NCI-H2081 treated with DMSO at 0.1 percent for 48 hours (cell line): ENCODE measurements around the gene SSBP3.

Source experiments
- DNase-seq: peaks from one replicate; lab custom pipeline; 2025; lab: John Stamatoyannopoulos, UW

Gene SSBP3

DNA sequence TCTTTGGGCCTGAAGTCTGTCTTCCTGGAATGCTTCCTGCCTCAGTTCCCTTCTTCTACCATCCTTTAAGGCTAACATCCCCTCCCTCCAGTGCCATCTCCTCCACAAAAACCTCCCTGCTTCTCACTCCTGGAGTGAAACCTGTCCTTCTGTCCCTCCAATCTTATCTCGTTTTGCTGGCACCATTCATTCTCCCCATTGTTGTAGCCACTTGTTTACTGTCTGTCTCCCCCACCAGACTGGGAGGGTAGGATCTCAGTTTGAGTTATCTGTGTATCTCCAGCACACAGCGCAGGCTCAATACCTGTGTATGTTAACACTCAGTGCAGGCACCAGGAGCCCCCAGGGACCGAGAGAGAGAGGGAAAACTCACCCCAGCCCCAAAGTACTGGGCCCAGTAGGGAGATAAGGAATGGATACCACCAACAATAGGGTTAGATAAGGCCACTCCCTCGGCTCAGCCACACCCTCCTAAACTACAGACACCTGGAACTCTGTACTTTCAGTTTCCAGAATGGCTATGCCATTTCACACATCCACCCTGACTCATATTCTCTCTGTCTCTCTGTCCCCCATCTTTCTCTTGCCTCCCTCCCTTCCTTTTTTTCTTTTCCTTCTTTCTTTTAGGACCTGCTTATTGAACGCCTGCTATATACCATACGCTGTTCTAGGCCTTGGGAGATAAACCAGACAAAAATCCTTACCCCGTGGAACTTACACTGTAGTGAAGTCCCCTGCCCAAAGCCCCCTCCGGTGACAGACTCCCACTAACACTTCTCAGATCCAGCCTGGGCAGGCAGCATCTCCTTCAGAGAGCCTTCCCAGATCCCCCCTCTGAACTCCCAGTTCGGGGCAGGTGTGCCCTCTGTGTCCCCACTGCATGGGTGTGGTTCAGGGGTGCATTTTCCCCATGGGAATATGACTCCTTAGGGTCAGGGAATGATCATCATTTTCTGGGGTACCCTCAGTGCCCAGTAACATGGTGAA lies 3.3 kb upstream of the SSBP3 start:
- DNase-seq: no peak

DNA sequence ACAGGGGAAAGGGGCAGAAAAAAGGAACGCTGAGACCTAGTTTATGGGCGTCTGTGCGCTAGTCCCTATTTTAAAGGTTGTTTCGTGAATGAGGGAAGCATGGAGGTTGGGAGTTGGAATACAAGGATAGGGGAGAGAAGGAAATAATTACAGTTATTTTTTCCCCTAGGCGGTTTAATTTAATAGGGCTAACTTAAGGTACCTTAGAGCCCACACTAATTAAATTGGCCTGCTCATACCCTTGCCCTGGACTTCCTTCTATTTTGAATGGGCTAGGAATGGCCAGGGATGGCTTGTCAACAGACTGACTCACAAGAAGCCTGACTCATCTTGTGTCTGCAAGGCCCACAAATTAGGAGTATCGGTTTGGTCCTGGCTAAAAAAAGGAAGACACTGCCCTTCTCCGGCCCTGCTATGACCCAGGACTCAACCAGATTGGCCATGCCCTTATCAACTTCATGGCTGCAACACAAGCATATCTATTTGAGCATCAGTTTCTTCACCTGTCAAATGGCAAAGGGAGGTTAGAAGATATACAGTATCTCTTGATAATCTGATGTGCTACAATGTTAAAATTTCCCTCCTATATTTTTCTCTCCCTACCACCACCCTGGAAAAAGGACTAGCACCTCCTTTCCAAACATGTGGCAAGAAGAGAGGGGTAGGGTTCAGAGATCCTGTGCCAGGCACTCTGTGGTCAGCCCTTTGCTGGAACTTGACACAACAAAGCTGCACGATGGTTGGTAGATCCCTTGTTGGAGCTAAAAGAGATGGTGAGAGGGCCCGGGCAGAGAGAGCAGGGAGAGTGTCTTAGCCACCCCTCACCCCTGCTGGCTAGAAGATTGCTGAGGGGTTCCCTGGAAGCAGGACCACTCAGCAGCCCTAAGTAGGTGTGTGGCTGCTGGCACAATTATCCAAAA lies 2.2 kb upstream of the SSBP3 start:
- no peak for DNase-seq

DNA sequence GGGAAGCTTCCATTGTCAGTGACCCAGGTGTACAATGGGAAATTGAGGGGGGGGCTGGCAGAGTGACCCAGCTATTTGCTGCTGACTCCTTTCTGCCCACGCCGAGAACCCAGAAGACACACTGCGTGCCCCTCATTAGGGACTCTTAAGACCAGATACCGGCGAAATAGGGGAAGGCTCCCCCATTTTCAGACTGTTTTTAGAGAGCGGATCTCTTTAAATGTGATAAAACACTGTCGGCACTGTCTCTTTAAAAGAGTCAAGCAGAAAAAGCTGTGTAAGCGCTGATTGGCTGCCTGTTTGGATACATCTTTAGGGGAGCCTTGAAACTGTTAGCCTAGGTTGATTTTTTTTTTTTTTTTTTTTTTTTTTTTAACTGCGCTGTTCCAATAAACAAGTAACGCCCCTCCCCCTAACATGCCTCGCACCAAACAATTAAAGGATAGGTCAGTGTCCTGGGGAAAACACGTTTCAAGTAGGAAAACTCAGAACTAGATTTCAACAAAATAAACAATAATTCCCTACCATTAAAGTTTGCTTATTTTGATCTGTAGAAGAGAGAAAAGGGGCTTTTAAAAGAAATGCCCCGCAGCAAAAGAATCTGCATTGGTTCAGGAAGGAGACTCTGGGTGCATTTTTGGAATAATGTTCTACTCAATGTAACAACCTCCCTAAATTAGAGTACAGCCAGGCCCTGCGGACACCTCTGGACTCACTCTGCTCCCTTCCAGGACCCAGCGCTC lies 1.4 kb upstream of the SSBP3 start:
- DNase-seq: peak; percentile 78

DNA sequence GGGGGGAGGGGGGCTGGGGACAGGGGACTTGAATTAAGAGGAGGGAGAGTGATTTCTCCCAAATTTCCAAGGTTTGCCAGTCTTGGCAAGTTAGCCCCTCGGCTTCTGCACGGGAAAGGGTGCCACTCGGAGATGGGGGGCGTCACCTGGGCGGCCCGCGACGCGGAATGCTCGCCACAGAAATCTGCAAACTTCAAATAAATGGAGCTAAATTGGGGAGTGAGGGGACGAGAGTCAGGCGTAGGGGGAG lies 885 bp upstream of the SSBP3 start:
- no peak for DNase-seq

DNA sequence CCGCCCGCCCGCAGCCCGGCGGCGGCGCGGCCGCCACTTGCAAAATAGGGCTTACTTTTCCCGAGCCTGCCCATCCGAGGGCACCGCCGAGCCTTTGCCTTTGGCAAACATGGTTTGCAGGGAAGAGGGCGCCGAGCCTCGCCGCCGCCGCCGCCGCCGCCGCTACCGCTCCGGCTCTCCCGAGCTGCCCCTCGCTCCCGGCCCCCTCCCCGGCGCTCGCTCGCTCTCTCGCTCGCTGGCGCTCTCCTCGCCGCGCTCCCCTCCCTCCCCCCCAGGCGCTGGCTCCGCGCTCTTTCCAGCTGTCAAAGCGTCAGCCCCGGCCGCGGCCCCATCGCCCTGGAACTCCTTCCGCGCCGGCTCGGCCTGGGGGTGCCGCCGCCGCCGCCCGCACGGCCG lies 298 bp downstream of the SSBP3 start:
- DNase-seq: no peak

DNA sequence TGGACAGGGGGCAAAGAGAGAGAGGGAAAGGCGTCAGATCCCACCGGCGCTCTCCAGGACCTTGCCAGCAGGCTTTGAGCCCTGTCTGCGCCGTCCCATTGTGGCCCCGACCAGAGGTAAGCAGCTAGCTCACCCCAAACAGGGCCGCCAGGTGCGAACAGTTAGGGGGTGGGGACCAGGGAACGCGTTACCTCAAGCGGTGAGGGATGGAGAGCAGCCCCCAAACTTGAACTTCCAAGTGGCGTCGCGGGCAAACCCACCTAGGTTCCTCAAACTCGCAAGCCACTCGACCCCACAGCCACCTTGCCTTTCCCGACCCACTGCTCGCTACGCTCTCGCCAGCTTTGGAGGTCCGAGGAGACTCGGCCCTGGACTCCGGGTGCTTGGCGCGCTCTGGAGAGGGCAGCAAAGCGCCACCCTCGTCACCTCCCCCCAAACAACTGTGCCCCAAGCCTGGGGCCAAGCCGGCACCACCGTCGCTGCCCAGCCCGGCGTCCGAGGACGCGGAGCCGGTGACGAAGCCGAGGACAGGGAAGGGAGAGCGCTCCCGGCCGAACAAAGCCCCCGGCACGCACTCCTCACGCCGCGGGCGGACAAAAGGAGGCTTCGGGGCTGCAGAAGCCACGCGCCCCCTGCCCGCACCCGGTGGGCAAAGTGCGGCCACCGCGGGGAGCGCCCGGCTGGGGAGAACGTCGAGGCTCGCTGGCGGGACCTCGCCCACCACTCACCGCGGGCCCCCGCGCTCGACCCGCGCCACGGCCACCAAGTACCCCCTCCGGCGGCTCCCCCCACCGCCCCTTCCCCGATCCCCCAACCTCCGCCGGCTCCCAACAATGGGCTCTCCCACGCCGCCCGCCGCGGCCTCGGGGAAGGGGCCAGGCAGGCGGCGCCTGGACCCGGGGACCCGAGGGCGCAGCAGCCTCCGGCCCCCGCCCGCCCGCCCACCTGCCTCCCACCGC lies 976 bp downstream of the SSBP3 start:
- no peak for DNase-seq

DNA sequence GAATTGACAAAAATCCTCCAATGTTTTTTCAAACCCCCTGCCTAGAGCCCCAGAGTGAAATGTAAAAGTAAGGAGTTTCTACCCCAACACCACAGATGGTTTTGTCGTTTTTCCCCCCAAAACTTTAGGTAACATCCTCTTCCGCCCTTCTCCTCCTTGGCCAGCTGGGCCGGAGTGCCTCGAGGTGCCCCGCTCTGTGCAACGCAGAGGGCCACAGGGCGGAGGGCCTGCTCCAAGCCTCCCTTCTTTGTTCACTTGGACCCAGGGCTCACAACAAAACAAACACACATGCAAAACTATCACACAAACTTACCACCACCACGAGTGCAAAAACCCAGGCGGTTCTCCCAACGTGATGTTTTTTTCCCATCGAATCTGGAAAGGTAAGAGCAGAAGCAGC lies 1.9 kb downstream of the SSBP3 start:
- no peak for DNase-seq

DNA sequence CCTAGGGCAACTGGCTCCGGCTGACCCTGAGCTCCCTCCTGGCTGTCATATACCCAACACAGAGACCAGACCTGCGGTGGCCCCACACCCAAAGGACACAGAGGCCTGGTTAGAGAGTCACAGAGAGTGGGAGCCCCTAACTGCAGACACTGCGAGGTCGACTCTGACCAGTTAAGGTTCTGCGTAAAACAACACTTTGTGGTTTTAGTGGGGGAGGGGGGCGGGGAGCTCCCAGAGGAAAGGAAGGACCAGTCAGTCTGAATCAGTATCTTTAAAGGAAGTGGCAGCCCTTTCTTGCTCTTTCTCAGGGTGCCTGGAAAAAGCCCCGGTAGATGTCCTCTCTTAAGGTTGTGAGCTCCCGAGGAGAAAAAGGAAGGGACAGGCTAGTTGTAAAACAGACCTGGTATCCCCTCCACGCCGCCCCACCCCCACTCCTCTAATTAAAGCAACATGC lies 2.4 kb downstream of the SSBP3 start:
- DNase-seq: no peak

DNA sequence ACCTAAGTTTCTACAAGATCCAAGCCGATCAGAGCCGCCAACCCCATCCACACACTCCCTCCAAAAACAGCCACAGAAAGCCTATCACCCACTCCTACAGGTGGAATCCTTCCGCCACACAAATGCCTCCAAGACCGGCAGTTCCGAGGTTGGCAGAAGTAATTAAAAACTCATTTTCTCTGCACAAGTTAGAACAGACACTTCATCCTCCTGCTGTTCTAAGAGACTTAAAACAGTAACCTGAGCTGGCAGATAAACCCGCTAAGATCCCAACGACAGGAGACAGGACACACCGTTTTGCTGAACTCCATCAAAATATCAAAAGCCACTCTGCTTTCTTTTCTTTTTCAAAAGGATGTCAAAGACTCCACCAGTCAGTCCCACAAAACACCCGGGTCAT lies 2.8 kb downstream of the SSBP3 start:
- DNase-seq: no peak

DNA sequence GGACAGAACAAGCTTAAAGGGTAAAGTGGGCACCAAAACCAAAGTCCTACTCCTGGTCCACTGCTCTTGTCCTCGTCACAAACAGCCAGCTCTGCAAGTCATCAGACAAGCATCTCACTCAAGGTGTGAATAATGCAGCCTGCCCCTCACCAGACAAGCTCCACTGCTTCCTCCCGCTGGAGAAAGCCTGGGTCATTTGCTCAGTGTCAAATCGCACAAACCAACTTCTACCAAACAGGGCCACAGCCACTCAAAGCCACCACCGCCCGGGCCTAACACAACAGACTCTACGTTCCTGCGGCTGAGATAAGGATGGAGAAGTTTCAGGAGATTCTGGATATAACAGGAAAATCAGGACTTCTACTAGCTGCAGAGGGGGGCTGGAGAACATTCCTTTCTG lies 3.3 kb downstream of the SSBP3 start:
- no peak for DNase-seq

DNA sequence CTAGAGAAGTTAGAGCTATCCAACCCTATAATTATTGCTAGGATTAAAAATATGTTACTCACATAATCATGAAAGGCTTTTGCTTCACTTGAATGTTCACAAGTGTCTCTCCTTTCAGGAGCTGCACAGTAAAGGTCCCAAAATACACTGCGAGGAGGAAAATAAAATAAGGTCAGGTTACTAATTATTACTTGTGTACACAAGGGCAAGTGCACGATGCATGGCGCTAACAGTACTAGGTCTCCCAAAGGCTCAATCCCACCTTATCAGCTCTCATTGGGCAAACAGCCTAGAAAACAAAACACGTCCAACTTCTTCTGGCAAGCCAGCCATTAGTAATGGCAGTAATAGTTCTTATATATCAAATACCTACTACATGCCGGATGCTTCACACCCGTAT lies 4.4 kb downstream of the SSBP3 start:
- no peak for DNase-seq

DNA sequence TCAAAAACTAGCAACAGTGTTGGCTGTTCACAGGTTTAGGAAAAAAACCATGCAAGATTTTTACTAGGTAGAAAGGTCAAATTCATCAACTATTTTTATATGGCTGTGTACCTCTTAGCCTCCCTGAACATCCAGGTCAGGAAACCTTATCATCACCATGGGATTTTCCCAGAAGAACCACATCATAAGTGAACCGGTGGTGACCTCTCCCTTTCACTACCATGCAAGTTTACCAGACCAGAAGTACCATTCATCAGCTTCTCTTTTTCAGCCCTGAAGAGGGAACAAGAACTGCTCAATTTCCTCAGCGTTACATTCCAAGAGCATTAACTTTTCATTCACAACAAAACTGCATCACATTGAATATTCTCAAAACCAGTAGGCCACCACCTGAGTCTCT lies 5.9 kb downstream of the SSBP3 start:
- no peak for DNase-seq

DNA sequence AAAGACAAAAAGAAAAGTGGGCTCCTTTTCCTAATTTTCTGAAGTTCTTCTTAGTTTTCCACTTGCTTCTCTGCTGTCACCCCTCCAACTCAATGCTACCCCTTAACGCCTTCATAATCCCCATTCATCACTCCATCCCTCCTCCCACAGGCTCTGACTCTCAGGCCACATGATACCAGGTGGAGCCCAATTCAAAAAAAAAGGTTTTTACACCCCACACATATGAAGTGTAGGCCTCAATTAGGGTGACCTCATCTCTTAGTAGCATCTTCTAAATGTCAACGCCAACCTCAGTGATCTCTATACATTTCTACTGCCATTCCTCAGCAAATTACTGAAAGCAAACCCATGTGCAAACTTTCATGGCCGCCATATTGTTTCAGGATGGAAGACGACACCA lies 6.4 kb downstream of the SSBP3 start:
- DNase-seq: no peak

DNA sequence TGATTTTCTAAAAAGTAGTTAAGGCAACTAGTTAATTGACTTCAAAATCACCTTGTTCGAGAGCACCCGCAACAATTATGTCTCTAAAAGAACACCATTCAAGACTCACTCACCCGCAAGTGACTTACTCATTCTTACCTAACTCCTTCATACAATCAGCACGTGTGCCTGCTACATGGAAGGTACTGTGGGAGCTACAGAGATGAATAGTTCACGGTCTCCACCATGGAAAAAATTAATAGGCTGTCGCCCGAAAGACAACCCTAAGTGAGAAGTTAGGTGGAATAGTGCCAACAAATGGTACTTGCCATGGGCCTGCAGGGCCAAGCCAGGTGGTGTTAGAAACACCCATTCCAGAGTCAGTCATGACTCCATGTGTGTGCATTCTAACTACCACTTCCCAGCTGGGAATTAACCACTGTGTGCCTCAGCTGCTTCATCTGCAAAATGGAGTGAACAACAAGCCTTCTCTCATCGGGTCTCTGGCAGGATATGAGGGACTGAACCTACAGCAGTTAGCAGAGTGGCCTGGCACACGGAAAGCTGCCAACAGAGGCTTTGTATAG lies 7.1 kb downstream of the SSBP3 start:
- no peak for DNase-seq

DNA sequence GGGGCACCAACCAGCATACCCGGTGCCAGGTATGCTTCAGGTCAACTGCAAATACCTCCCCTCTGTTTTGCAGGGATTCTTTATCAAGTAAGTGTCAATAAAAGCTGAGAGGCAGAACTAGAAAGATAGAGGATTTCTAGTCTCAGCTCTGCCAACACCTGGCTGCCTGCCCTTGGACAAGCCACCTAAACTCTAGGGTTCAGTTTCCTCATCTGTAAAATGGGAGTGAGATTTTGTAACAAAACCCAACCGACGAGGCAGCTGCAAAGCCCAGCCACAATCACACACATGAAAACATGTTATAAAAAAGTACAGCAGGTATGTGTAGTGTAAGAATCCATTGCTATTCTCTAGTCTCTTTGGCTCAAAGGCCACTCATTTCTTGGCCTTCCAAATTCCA lies 8.2 kb downstream of the SSBP3 start:
- DNase-seq: no peak

DNA sequence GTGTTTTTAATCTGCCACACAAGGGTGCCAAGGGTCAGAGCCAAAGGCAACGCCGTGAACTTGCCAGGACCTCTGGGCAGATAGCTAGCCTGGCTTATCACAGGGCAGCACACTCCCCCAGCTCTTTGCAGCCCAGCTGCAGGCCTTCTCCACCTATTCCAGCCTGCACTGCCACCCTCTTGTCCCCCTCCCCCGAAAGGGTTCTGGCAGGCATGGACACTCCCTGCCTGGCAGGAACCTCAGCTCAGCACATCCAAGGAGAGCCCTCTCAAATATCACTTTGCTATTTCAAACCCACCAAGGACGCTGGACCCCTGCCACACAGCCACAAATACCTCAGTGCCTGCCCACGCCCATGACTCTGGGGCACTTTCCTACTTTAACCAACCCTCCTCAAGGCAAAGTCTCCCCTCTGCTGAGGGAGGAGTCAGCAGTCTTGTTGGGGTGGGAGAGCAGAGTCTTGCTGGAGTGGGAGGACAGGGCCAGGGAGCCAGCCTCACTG lies 9.1 kb downstream of the SSBP3 start:
- no peak for DNase-seq

DNA sequence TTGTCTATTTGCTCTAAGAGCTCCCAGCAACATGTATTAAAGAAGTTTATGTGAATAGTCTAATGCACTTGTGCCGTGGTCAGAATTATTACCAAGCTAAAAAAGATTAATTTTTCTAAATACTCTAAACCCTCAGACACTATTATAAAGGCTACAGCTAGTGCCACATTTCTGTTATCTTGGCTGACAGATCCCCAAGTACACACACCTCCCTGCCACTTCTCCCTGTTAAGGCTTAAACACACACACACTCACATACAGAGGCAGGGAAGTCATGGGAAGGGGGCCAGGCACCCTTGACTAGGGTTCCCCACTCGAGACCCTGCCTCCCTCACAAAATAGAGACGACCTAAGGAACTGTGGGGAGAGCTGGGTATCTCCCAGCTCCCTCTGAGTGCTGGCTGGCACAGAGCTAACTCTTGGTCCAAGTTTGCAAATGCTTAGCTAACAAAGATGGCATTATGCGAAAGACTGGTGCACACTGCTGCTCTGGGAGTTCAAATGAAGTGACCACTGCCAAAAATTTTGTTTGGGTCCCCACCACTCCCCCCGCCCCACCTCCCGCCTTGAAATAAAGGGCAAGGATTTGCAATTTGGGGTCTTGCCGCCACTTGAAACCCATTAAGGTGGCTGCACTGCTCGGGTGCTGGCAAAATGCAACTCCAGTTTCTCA lies 9.8 kb downstream of the SSBP3 start:
- no peak for DNase-seq

DNA sequence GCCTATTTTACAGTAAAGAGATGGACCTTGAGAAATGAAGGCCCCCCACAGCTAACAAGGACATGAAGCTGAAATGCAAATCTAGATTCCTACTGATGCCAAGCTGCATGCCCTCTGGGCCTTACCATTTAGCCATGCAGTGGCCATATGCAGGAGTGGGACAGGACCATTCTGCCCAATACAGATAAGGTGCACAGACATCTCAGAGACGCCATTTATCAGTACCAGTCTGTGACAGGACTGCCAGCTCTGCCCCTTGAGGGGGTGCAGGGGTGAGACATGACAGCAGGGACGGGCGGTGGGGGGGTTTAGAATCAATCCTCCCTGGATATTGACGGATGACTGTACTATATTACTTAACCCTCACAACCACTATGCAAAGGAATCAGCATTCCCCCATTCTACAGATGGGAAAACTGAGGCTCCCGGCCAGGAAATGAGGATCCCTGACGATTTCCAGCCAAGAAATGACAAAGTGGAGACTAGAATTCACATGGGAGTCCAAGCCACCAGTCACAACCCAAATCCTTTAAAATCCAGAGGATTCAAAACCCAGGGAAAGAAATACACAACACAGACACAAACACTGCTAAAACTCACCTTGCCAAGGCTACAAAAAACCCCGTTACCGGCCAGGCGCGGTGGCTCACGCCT lies 10.8 kb downstream of the SSBP3 start:
- DNase-seq: no peak

DNA sequence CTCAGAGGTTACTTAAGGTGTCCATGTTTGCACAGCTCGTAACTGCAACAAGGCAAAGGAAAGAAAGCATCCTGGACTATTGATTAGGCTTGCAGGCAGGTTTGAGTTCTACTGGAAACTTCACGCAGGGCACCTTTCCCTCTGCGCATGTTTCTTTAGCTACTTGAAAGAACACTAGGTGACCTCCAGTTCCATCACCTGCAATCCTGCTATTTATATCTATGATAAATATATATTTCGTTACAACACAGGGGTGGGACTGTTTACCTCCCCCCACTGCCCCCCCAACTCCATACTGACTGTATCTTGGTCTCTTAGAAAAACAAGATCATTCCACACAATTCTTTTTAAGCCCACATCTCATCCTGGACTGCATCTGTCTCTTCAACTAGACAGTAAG lies 12.1 kb downstream of the SSBP3 start:
- DNase-seq: no peak

DNA sequence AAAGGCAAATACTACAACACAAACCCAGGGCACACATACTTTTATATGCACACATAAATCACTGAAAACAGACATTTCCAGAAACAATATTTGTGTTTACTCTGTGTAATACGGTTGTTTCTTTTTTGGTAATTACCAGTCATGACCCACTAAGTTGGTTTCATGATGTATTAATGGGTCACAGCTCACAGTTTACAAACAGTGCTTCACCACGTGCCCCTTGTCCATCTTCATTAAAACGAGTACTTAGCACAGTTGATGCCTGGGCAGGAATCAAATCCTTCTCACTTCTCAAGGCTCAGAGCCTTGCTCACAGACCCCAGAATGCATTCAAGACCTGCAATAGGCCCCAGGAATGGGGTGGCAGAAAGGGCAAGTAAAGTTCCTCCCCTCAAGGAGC lies 13.8 kb downstream of the SSBP3 start:
- no peak for DNase-seq
